ENCODE results near the gene BICDL1.
A peak's percentile ranks its signal among the peaks of the same experiment; 100 is the strongest.

GRCh38 chr12:119989731-119990381 is 820 bp downstream of the BICDL1 start:
- no peak for TF ChIP-seq CTCF (IDR thresholded peaks at IDR 0.05; ENCODE audit: insufficient read depth, low read length)
- no peak for TF ChIP-seq POLR2AphosphoS5 (IDR thresholded peaks at IDR 0.05; ENCODE audit: low read depth)
- no peak for TF ChIP-seq SPI1 (IDR thresholded peaks at IDR 0.05; ENCODE audit: borderline replicate concordance, low read depth)
- peak; percentile 95 for TF ChIP-seq REST (IDR thresholded peaks at IDR 0.05; ENCODE audit: insufficient replicate concordance, low read depth)
